GM19455 (cell line): Measurements from ENCODE around the gene VMAC.

Experiments used
- ATAC-seq: cut with Tn5 transposase; IDR thresholded peaks from one replicate; pipeline ENCODE4 v1.9.1; 2021; ENCODE audit not compliant: unreplicated experiment

VMAC gene

DNA sequence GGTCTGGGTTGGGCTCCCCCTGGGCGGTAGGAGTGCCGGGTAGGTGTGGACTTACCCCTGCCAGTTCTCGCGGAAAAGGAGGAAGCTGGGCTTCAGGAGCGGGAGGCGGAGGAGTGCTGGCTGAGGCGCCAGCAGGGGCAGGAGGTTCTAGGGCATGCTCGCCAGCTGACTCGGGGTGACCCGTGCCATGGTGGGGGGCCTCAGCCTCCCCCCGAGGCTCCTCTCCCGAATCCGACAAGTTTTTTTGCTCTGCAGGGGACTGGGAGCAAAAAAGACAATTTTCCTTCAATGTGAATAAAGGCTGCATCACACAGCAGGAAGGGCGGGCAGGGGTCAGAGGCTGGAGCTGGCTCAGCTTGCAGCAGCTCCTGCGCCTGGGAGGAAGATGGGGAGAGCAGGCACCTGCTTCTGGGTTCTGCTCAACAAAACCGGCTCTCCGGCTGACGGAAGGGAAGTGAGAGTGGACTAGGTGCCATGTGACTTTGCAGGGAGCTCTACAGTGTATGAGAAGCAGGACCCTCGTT lies 46.7 kb downstream of the VMAC start:
- ATAC-seq = no peak

DNA sequence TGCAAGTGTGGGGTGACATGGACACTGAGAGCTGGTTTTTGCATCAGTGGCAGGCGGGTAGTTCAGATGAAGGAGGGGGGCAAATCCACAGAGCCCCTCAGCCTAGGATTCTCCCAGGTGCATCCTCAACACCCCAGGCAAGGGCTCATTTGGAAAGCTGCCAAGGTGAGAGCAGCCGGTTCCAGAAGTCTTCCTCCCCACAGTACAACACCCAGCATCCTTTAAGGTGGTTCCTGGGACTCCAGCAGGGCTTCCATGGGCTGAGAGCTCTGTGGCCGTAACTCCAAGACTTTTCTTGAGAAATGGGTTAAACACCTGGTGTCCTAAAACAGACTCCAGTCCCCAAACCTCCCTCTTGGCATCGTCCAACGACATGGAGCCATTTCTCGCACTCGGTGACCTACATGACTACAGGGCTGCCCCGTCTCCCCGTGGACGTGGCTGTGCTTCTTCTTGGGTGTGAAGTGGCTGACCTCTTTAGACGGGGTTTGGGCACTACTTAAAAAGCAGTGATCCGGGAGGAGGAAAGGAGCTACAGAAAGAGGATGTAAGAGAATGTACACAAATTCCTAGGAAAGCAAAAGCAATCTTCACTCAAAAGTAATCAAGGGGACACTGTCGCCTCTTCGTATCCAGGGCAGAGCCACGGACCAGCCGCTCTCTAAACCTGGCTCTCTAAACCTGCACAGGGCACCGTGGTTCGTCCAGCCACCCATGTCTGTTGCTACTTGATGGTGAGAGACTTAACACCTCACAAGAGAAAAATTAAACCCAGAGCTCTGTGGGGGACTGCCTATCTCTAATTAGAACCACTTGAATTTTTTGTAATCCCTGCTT lies 47.7 kb downstream of the VMAC start:
- no peak for ATAC-seq

DNA sequence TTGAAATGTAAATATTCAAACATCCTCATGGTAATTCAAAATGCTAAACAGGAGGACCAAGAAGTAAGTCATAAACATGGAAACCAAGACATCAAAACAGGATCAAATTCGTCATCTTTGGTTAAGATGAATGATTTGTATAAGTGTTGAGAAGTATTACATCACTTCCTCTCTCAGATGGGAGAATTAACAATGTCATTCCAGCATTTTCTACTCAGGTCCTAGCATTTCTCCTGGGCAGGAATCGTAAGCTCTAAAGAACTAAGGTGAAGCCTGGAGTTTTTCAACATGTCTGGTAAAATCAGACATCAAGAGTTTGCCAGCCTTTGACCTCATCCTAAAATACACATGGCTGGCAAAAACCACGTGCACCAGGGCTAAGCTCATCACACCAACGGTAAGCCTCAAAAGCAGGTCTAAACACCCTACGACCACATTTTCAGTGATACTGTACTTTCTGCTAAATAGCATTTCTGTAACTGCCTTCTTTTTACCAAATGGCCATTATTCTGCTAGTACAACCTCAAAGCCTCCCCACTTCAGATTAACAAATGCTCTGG lies 48.4 kb downstream of the VMAC start:
- no peak for ATAC-seq

DNA sequence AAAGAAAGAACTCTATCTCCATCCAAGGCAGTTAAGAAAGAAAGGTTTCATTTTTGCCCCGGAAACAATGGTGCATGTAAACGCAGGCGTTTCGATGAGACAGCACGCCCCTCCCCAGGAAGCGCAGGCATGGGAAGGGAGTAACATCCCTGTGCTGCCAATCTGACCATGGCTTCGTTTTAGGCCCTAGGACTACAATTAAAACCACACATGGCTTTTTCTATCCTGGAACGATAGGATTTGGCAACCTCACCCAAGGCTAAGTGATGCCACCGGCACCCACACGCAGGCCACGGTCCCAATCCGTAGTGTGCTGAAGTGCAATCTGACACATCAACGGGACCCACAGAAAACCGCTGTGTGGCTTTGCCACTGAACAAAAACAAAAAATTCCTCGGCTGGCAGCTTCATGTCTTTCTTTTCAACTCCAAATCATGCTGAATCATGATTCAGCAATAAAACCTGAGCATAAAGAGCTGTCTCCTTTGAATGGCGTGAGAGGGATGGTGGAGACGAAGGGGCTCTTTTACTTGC lies 49.1 kb downstream of the VMAC start:
- ATAC-seq = no peak

DNA sequence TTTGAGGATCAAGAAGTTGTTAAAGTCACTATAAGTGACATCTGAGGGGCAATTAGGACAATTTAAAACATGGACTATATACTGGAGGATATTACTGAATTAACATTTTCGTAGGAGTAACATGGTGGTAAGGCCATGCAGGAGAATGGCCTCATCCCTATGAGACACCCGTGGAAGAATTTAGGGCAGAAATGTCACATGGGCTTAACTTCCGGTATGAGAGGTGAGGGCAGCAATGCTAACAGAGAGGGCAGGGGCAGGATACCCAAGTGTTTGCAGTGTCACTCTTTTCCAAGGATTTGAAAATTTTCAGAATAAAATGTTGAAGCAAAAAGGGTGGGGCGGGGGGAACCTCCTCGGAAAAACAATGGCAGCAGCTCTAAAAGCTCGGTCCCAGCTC lies 49.6 kb downstream of the VMAC start:
- ATAC-seq = no peak

DNA sequence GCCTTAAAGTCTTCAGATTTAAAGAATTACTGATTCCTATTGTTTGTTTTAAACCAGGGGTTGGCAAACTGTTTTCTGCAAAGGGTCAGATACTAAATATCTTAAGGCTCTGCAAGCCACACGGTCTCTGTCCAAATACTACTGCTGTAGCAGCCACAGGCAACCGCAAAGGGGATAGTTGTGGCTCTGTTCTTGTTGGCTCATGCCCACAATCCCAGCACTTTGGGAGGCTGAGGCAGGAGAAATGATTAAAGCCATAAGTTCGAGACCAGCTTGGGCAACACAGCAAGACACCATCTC lies 50.9 kb downstream of the VMAC start:
- ATAC-seq = no peak

DNA sequence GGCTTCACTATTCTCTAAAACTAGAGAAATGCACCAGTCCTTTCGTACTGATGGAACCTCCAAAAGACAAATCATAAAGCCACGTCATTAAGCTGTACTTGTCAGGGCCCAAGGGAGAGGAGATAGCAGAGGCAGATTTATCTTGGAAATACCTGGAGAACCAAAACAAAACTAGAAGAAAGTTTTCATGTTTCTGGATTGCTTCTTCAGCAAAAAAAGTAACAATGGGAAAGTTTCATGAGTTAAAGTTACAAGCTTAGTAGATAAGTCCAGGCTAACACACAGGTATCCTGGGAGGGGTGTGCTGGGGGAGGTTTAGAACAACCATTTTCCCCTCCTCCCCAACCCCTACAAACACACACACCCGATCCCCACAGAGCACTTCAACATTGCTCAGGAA lies 51.7 kb downstream of the VMAC start:
- no peak for ATAC-seq

DNA sequence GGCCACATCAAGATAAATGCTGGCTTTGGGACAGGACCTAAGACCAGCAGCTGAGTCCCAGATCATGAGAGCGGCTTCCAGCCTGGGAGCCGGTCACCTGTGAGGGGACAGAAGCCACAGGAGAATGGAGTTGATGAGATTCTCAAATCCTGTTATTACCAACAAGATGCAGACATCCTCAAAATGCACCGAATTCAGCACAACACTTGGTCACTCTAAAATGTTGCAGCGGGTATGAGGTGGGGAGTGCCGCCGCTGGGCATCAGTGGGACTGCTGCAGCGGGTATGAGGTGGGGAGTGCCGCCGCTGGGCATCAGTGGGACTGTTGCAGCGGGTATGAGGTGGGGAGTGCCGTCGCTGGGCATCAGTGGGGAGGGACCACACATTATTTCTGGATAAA lies 52.1 kb downstream of the VMAC start:
- ATAC-seq = no peak

DNA sequence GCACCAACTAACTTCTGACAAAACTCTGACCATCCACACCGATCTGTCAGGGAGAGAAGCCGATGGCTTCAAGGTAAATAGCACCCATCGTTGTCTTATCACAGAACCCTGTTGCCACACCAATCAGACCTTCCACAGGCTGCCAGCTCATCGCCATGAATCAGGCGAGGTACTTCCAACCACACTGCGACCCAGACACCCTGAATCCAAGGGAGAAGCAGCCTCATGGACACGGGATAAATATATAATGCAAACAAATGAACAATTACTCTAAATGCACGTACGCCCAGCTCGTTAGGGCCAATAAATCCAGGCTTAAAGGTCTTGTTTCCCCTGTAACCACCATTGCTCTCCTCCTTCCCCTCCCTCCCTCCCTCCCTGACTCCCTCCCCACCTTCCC lies 52.5 kb downstream of the VMAC start:
- ATAC-seq = no peak

DNA sequence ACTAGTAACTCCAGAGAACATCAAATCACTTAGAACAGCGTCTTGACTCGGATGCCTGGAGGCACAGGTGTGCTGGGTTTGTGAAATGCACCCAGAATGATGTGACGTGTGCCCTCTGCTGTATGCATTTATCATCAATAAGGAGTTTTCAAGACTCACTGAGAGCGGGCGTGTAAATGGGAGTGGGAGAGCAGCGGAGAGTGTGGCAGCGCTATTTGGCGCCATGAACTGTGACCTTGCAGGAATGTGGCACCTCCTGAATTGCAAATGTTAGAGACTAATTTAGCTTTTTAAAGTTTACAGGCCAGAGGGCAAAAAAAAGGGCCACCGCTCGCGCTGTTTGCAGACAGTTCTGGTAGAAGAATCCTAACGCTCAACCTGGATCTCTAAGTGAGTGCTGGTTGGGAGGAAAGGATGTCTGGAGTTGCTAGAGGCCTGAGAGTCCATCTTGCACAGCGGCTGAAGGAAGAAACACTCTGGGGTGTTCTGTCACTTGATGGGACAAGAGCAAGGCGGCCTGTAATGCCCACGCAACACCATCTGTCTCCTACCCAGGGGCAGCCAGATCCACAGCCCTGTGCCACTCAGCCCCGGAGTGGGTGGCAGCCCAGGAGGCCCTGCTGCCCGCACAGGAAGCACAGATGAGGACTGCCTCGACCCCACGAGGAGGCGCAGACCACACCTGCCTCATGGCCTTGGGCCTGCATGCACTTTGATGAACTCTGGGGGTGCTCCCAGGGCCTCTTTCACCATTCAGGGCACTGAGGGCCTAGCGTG lies 53.6 kb downstream of the VMAC start:
- ATAC-seq = no peak

DNA sequence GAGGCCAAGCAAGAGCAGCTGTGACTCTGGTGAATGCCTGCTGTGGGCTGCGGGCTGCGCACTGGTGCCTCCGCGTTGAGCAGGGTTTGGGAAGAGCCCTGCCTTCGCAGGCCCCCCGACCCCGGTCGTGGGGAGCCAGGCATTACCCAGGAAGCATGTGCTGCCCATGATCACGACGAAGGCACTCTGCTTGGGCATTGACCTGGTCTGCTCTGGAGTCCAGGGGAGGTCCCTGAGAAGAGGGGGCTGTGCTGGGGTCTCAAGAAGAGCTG lies 54.1 kb downstream of the VMAC start:
- ATAC-seq = no peak

DNA sequence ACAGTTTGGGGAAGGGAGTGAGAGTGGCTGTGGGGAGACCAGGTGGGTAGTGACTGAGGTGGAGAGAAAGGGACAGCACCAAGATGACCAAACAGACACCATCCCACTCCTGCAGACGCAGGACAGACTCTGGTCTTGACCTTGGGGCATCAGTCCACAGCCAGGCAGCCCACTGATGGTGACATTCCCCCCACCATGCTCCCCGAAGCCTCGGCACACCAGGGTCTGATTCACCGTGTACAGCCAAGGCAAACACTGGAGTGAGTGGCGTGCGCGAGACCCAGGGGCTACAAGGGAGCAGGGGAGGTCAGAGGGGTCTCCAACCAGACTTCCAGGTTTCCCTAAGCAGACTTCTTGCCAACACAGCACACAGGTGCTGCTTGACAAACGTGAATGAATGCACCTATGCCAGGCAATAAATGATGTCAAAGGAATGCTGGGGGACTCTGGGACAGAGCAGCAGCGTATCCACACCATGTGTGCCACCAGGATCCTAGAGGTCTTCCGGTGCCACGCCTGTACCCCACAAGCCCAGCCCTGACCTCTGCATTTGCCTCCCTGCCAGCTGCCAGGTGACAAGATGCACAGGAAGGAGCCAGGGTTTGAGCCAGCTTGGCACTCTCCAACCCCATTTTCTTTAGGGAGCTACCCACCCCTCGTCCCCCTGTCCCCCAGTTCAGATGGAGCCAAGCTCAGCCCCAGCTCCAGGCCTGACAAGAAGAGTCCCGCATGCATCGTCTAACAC lies 54.8 kb downstream of the VMAC start:
- no peak for ATAC-seq
